ENCODE results near the gene STIP1. TPM values are rescaled to one million over a fixed set of nuclear protein-coding genes. Genes with fewer than 3 reads are reported as not detected.

The STIP1 gene
- total and polyA plus RNA-seq, 2 of the 8 experiments (the other 6 are each of a cell fraction or from before 2014, with no cell fraction given), result 140 to 329 TPM

GRCh38 chr11:64208796-64209562, 23.0 kb downstream of the STIP1 start:
- H3K79me2 ChIP-seq (ENCODE audit: control insufficient read depth in 1 of 2, insufficient read depth in 2 of 2, low read length in 2 of 2), result no peaks in the 10 kb centered on the region
- FAIRE-seq (no peak), DNase-seq (ENCODE audit: low read depth in 1 of 2, low spot score in 2 of 2) (no peak)
- no peak overlapping the region for H3K27ac ChIP-seq (ENCODE audit: low read depth, low read length)
- H3K18ac ChIP-seq (ENCODE audit: extremely low read depth, low read length), result no peak overlapping the region
- H3K36me3 ChIP-seq (ENCODE audit: control insufficient read depth in 2 of 4, insufficient read depth in 4 of 4, low read length in 3 of 4), result peaks cover 13 to 25% (median 17%) of the 10 kb centered on the region in 4 experiments
- H3K4ac ChIP-seq (replicated peaks; ENCODE audit: insufficient read length, low read depth, low read length), result no peak overlapping the region
- no peak overlapping the region for H2AFZ ChIP-seq (ENCODE audit: low read length)
- no peak overlapping the region for H3K4me2 ChIP-seq (ENCODE audit: insufficient read depth in 1 of 2, low read depth in 2 of 2, low read length in 2 of 2)
- H4K20me1 ChIP-seq (replicated peaks in 1 of 2; ENCODE audit: control insufficient read depth in 1 of 2, insufficient read depth in 2 of 2, low read length in 2 of 2), result peaks cover 3 to 9% of the 10 kb centered on the region in 2 experiments
- no peak overlapping the region for H3K23ac ChIP-seq (ENCODE audit: insufficient read length)
- H2BK15ac ChIP-seq (ENCODE audit: low read length), result no peak overlapping the region
- no peak overlapping the region for H3K9ac ChIP-seq (replicated peaks in 1 of 4; ENCODE audit: extremely low read depth in 1 of 4, low read depth in 3 of 4, low read length in 3 of 4)
- H3K4me1 ChIP-seq (replicated peaks in 1 of 4; ENCODE audit: control insufficient read depth in 3 of 4, insufficient read depth in 4 of 4, low read length in 3 of 4), result peaks cover 0 to 5% (median 0%) of the 10 kb centered on the region in 4 experiments; a peak in 3 of 7 replicates
- POLR2A ChIA-PET (ENCODE audit: partially characterized antibody), result interaction anchor here (0.6 to 18.4 kb wide), 6 partner anchors 12 to 42 kb away, joined by 3 to 253 read pairs (median 6); partner anchors contain the start of genes NUDT22, PLCB3, STIP1 and TRPT1
- H3K79me1 ChIP-seq (ENCODE audit: low read depth, low read length), result no peaks in the 10 kb centered on the region
- WGBS, 2 experiments (ENCODE audit: extremely low coverage in 1 of 2, insufficient coverage in 1 of 2, insufficient read length in 1 of 2, insufficient replicate concordance in 2 of 2, low coverage in 1 of 2, low lambda C conversion rate in 2 of 2, missing lambda C conversion rate in 1 of 2), result 86% methylated on average over 18 of the region's 18 CpGs; no CpG with 5 or more reads in 1 of the 2 experiments
- no peak overlapping the region for H2BK20ac ChIP-seq (ENCODE audit: low read length)
- no peak overlapping the region for H2BK12ac ChIP-seq (ENCODE audit: low read depth, low read length)
- H2AK5ac ChIP-seq (ENCODE audit: low read depth, low read length), result no peak overlapping the region
- H3K56ac ChIP-seq (replicated peaks; ENCODE audit: insufficient read length, low read depth, low read length), result no peak overlapping the region
- CTCF ChIA-PET (ENCODE audit: partially characterized antibody), result interaction anchor here (1.1 to 7.4 kb wide), 12 partner anchors 10 to 202 kb away, joined by 3 to 64 read pairs (median 4); partner anchors contain the start of genes DNAJC4, NUDT22, PLCB3 and TRPT1
- H4K91ac ChIP-seq (replicated peaks; ENCODE audit: insufficient read length, low read length), result no peak overlapping the region
- peak overlapping the region; percentile 71; the same call in 1 of the 2 replicates for H4K8ac ChIP-seq (ENCODE audit: extremely low read depth, insufficient read depth, low read length)
- H3K27me3 ChIP-seq (replicated peaks in 1 of 4; ENCODE audit: control insufficient read depth in 3 of 4, extremely low read depth in 1 of 4, insufficient read depth in 3 of 4, low read length in 3 of 4), result no peaks in the 10 kb centered on the region; a peak in 1 of 7 replicates
- H2BK5ac ChIP-seq (ENCODE audit: low read depth, low read length), result no peak overlapping the region
- no peak overlapping the region for H2BK120ac ChIP-seq (replicated peaks; ENCODE audit: low read depth, low read length)
- no peak overlapping the region for H4K5ac ChIP-seq (ENCODE audit: insufficient read length, low read depth, low read length)
- no peak overlapping the region for H3K4me3 ChIP-seq (ENCODE audit: extremely low read depth in 1 of 4, insufficient read depth in 2 of 4, low read depth in 3 of 4, low read length in 4 of 4)
- no peak overlapping the region for H3K14ac ChIP-seq (ENCODE audit: insufficient read length)
- H3K9me3 ChIP-seq (ENCODE audit: insufficient read depth in 2 of 2, low read depth in 1 of 2, low read length in 1 of 2), result no peaks in the 10 kb centered on the region
- H3K23me2 ChIP-seq (ENCODE audit: low read depth, low read length), result no peaks in the 10 kb centered on the region

Data from H1 (cell line).